Measurements from ENCODE around the gene SOBP. TPM values are rescaled to one million over a fixed set of nuclear protein-coding genes. Genes with fewer than 3 reads are reported as not detected.

The SOBP gene
- total RNA-seq, 4 donors from 2014 or later, result 5.6 to 21.4 (median 18.1) TPM

DNA sequence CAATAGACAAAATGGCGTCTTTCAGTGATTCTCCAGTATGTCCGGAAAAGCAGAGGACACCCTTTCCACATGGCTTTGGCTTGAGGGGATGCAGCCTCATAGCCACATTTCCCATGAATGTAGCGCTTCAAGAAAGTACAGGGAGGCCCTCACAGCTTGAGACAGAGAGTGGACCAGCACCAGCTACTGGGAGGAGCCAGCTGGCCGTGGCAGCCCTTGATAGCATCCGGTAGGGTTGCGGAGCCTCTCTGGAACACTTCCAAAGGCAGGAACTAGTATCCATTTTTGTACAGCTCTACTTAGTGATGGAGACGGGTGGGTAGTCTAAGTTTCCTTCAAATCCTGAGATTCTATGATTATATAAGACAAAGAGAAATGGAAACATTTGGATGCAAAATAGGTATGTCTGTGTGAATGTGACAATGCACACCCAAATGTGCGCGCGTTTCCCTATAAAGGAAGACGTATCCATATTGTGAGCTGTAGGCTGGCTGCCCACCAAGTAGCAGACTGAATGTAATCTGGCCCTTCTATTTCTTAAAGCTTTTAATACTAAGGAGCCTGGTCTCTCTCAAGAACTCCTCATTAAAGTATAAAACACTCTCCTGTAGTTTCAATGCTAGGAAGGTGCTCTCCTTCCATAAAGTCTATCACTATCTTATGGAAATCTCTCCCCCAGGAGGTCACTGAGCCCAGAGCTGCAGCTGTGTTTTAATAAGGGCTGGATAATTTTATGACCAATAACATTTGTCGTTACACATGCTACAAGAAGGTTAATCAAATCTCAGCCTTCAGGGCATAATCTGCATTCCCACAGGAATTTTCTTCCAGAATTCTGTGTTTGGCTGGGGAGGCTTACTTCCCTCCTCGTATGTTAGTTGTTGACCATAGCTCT is 74.0 kb downstream of the SOBP start:
- TF ChIP-seq POLR2A (IDR thresholded peaks at IDR 0.05), result no peak
- no peak for TF ChIP-seq CTCF (IDR thresholded peaks at IDR 0.05)
- H3K36me3 ChIP-seq, result no peaks in the 10 kb centered on the region
- no peak overlapping the region for H3K4me3 ChIP-seq (replicated peaks in 1 of 3)
- WGBS, 2 donors, result 91% methylated on average over 13 of the region's 13 CpGs
- no peaks in the 10 kb centered on the region for H3K27me3 ChIP-seq
- peaks cover 0 to 14% of the 10 kb centered on the region in 2 donors for H3K4me1 ChIP-seq
- no peaks in the 10 kb centered on the region for H3K9me3 ChIP-seq
- no peak overlapping the region for H3K27ac ChIP-seq
- DNase-seq, result no peak
- intact Hi-C loops (cut with DNase I), result no loop called here

DNA sequence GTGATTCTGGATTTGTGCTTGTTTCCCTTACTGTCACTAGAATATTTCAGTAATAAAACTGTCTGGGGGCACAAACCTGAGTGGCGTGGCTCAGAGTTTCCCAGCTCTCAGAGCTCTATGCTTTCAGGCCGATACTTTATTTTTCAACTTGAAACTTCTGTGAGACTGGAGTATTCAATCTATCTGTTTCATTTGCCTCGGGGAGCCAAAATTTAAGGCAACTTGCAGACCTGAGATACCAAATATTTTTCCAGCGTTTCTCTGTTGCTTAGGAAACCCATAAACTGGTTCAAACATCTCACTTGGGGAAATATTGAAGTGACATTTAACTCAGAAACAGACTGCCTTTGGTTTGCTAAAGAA is 74.7 kb downstream of the SOBP start:
- Histone ChIP-seq H3K27me3 (no peaks in the 10 kb centered on the region), H3K9me3 (no peaks in the 10 kb centered on the region), H3K36me3 (no peaks in the 10 kb centered on the region), H3K4me1 (peaks cover 0 to 14% of the 10 kb centered on the region in 2 donors), H3K4me3 (replicated peaks in 1 of 3) (no peak overlapping the region), H3K27ac (no peak overlapping the region)
- TF ChIP-seq POLR2A (IDR thresholded peaks at IDR 0.05) (no peak), CTCF (IDR thresholded peaks at IDR 0.05) (no peak)
- DNase-seq, result no peak
- intact Hi-C loops (cut with DNase I), result no loop called here
- 34 to 49% methylated on average over 4 of the region's 4 CpGs for WGBS, 2 donors

GRCh38 chr6:107565165-107565723 is 75.3 kb downstream of the SOBP start:
- Histone ChIP-seq H3K27me3 (no peaks in the 10 kb centered on the region), H3K4me3 (replicated peaks in 1 of 3) (no peak overlapping the region), H3K27ac (no peak overlapping the region), H3K4me1 (peaks cover 0 to 14% of the 10 kb centered on the region in 2 donors), H3K36me3 (no peaks in the 10 kb centered on the region), H3K9me3 (no peaks in the 10 kb centered on the region)
- TF ChIP-seq POLR2A (IDR thresholded peaks at IDR 0.05) (no peak), CTCF (IDR thresholded peaks at IDR 0.05) (no peak)
- DNase-seq, result no peak
- intact Hi-C loops (cut with DNase I), result no loop called here
- WGBS, 2 donors, result 92 to 95% methylated on average over 7 of the region's 7 CpGs

- no peak for DNase-seq
- Histone ChIP-seq H3K27ac (no peak overlapping the region), H3K9me3 (no peaks in the 10 kb centered on the region), H3K4me1 (peaks cover 0 to 9% of the 10 kb centered on the region in 2 donors), H3K4me3 (replicated peaks in 1 of 3) (no peak overlapping the region), H3K27me3 (no peaks in the 10 kb centered on the region), H3K36me3 (no peaks in the 10 kb centered on the region)
- TF ChIP-seq CTCF (IDR thresholded peaks at IDR 0.05) (no peak), POLR2A (IDR thresholded peaks at IDR 0.05) (no peak)
- intact Hi-C loops (cut with DNase I), result no loop called here
- WGBS, 2 donors, result 57 to 65% methylated on average over 1 of the region's 1 CpG
Observed at GRCh38 chr6:107567643-107568042, 77.7 kb downstream of the SOBP start.

DNA sequence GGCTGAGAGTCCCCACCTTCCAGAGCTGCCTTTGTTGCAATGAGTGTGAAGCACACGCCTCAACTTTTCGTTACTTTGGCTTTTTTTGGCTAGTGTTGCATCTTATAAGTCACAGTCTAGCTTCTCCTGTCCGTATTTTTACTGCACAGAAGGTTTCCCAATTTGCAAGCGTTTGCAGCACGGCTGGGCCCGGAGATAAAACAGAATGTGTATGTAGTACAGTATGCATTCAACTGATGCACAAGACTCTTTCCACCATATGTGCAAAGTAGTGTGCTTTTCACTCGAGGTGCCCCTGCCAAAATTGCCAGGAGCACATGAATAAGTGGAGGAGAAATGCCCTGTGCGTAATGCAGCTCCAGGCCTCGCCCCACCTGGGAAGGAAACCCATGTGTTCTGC is 79.6 kb downstream of the SOBP start:
- intact Hi-C loops (cut with DNase I), result no loop called here
- no peaks in the 10 kb centered on the region for H3K27me3 ChIP-seq
- 95 to 96% methylated on average over 9 of the region's 9 CpGs for WGBS, 2 donors
- H3K4me1 ChIP-seq, result peaks cover 0 to 6% of the 10 kb centered on the region in 2 donors
- no peaks in the 10 kb centered on the region for H3K9me3 ChIP-seq
- no peak overlapping the region for H3K27ac ChIP-seq
- no peak for DNase-seq
- no peaks in the 10 kb centered on the region for H3K36me3 ChIP-seq
- no peak overlapping the region for H3K4me3 ChIP-seq (replicated peaks in 1 of 3)
- TF ChIP-seq CTCF (IDR thresholded peaks at IDR 0.05), result no peak
- TF ChIP-seq POLR2A (IDR thresholded peaks at IDR 0.05), result no peak

All from thyroid gland (tissue), 4 donors.